ENCODE data around the gene MPRIP.
"Not testable (repeated sequence)": the region's sequence is repeated elsewhere in the genome, so short reads cannot be mapped to it uniquely, and the experiment has no call there.

Gene MPRIP

DNA sequence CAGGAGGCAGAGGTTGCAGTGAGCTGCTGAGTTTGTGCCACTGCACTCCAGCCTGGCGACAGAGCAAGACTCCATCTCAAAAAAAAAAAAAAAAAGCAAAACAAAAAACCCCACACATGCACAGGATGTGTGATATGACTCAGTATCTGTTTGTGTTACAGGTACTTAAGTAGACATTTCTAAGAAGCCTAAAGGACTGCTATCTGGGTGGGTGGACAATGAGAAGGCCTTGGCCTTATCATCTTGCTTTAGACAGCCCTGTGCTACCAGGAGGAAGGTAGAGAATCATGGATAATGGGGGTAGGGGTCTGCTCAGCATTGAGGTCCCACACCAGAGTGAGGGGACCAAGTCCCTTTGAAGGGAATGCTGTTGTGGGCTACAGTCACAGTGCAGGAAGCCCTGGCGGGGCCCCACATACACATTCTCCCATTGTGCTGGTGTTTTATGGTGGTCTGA lies 137.1 kb downstream of the MPRIP start:
- TF ChIP-seq SPI1 (IDR thresholded peaks at IDR 0.05; ENCODE audit: low read depth, low read length) (no peak), TAF1 (IDR thresholded peaks at IDR 0.05; ENCODE audit: low read depth, low read length) (no peak), POLR2AphosphoS5 (IDR thresholded peaks at IDR 0.05; ENCODE audit: low read depth, low read length) (no peak), PAX5 (IDR thresholded peaks at IDR 0.05; ENCODE audit: insufficient read depth, low read length, severe bottlenecking) (no peak), POLR2A (IDR thresholded peaks at IDR 0.05; ENCODE audit: low read depth, low read length) (no peak), POU2F2 (IDR thresholded peaks at IDR 0.05; ENCODE audit: low read depth, low read length) (no peak)
- DNase-seq (ENCODE audit: insufficient read length, low spot score) (no peak), FAIRE-seq (peak; percentile 60)

GRCh38 chr17:17180141-17180603 lies 137.9 kb downstream of the MPRIP start:
- TF ChIP-seq PAX5 (IDR thresholded peaks at IDR 0.05; ENCODE audit: insufficient read depth, low read length, severe bottlenecking): no peak
- TF ChIP-seq POU2F2 (IDR thresholded peaks at IDR 0.05; ENCODE audit: low read depth, low read length): no peak
- no peak for TF ChIP-seq POLR2A (IDR thresholded peaks at IDR 0.05; ENCODE audit: low read depth, low read length)
- no peak for TF ChIP-seq TAF1 (IDR thresholded peaks at IDR 0.05; ENCODE audit: low read depth, low read length)
- TF ChIP-seq POLR2AphosphoS5 (IDR thresholded peaks at IDR 0.05; ENCODE audit: low read depth, low read length): no peak
- TF ChIP-seq SPI1 (IDR thresholded peaks at IDR 0.05; ENCODE audit: low read depth, low read length): no peak
- no peak for DNase-seq (ENCODE audit: insufficient read length, low spot score)
- FAIRE-seq: peak; percentile 62

GRCh38 chr17:17180741-17181525 lies 138.7 kb downstream of the MPRIP start:
- TF ChIP-seq SPI1 (IDR thresholded peaks at IDR 0.05; ENCODE audit: low read depth, low read length): no peak
- TF ChIP-seq POU2F2 (IDR thresholded peaks at IDR 0.05; ENCODE audit: low read depth, low read length): no peak
- no peak for TF ChIP-seq TAF1 (IDR thresholded peaks at IDR 0.05; ENCODE audit: low read depth, low read length)
- TF ChIP-seq POLR2AphosphoS5 (IDR thresholded peaks at IDR 0.05; ENCODE audit: low read depth, low read length): no peak
- TF ChIP-seq PAX5 (IDR thresholded peaks at IDR 0.05; ENCODE audit: insufficient read depth, low read length, severe bottlenecking): no peak
- TF ChIP-seq POLR2A (IDR thresholded peaks at IDR 0.05; ENCODE audit: low read depth, low read length): no peak
- FAIRE-seq: peak; percentile 81
- DNase-seq (ENCODE audit: insufficient read length, low spot score): no peak

GRCh38 chr17:17181666-17182597 lies 139.7 kb downstream of the MPRIP start:
- FAIRE-seq: peak; percentile 57
- DNase-seq (ENCODE audit: insufficient read length, low spot score): no peak

GRCh38 chr17:17182598-17183136 lies 140.4 kb downstream of the MPRIP start:
- FAIRE-seq: no peak
- TF ChIP-seq POLR2A (IDR thresholded peaks at IDR 0.05; ENCODE audit: low read depth, low read length): no peak
- TF ChIP-seq POU2F2 (IDR thresholded peaks at IDR 0.05; ENCODE audit: low read depth, low read length): no peak
- TF ChIP-seq TAF1 (IDR thresholded peaks at IDR 0.05; ENCODE audit: low read depth, low read length): no peak
- no peak for TF ChIP-seq PAX5 (IDR thresholded peaks at IDR 0.05; ENCODE audit: insufficient read depth, low read length, severe bottlenecking)
- TF ChIP-seq SPI1 (IDR thresholded peaks at IDR 0.05; ENCODE audit: low read depth, low read length): no peak
- TF ChIP-seq POLR2AphosphoS5 (IDR thresholded peaks at IDR 0.05; ENCODE audit: low read depth, low read length): no peak

More at GRCh38 chr17:17181666-17182597, 139.7 kb downstream of the MPRIP start:
- TF ChIP-seq POU2F2 (IDR thresholded peaks at IDR 0.05; ENCODE audit: low read depth, low read length) (no peak), SPI1 (IDR thresholded peaks at IDR 0.05; ENCODE audit: low read depth, low read length) (0 out of 2 replicates have a peak, but pooled peaks have one; percentile 4), PAX5 (IDR thresholded peaks at IDR 0.05; ENCODE audit: insufficient read depth, low read length, severe bottlenecking) (peak; percentile 57)

DNA sequence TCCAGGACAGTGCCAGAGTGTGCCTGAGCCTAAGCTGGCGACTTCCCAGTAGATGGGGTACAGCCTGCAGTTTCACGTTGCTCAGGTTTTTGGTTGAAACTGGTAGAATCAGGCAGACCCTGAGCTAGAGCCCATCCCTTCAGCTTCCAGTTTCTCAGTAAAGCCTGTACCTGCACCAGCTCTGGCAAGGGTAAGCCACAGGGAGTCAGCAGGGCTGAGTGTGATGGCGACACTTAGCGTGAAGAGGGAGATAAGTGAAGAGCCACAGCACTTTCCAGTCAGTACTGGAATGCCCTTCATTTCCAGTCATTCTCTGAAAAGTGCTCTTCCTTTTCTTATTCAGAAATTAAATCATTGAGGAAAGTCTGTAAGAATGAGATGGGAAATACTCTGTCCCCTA lies 141.5 kb downstream of the MPRIP start:
- no peak for TF ChIP-seq POLR2A (IDR thresholded peaks at IDR 0.05; ENCODE audit: low read depth, low read length)
- TF ChIP-seq TAF1 (IDR thresholded peaks at IDR 0.05; ENCODE audit: low read depth, low read length): no peak
- TF ChIP-seq POU2F2 (IDR thresholded peaks at IDR 0.05; ENCODE audit: low read depth, low read length): no peak
- no peak for TF ChIP-seq SPI1 (IDR thresholded peaks at IDR 0.05; ENCODE audit: low read depth, low read length)
- FAIRE-seq: no peak

More at GRCh38 chr17:17182598-17183136, 140.4 kb downstream of the MPRIP start:
- DNase-seq (ENCODE audit: insufficient read length, low spot score): no peak

GRCh38 chr17:17184985-17185757 lies 142.9 kb downstream of the MPRIP start:
- DNase-seq (ENCODE audit: insufficient read length, low spot score): not testable (repeated sequence)
- peak; percentile 81 for FAIRE-seq

More for the DNA sequence above, 141.5 kb downstream of the MPRIP start:
- DNase-seq (ENCODE audit: insufficient read length, low spot score): no peak

DNA sequence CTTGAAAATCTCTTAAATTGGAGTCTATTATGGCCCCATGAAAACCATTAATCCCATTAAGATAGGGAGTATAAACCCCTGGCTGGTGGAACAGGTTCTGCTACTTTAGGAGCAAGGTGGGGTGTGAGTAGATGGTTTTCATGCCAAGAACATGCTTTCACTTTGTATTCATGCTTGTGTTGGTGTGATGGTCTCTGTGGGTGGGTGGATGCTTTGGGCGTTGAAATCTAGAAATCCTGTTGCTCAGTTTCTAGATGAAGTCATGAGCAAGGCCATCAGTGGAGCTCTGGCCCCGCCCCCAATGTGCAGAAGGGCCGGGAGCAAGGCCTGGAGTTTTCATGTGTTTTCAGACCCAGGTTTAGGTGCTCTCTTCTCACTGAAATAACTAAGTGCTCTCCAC lies 143.8 kb downstream of the MPRIP start:
- FAIRE-seq (peak; percentile 80), DNase-seq (ENCODE audit: insufficient read length, low spot score) (no peak)
- TF ChIP-seq POLR2A (IDR thresholded peaks at IDR 0.05; ENCODE audit: low read depth, low read length) (no peak), POU2F2 (IDR thresholded peaks at IDR 0.05; ENCODE audit: low read depth, low read length) (peak; percentile 30; the same call in 1 of the 2 replicates)
